K562 (cell line): ENCODE data around the gene HOXA11.

Source experiments
- CTCF ChIP-seq, 3 experiments: IDR thresholded peaks in 2 of 3; conservative IDR thresholded peaks in 1 of 3; 2 replicates each; pipeline ENCODE4 v1.5.1; 2011 to 2012; ENCODE audit warnings: low read length in 3 of 3, mild to moderate bottlenecking in 3 of 3, control low read depth in 2 of 3, improper control_type of control experiment in 1 of 3, inconsistent platforms in 1 of 3, low read depth in 1 of 3, mixed read lengths in 1 of 3, moderate library complexity in 1 of 3; ENCODE audit not compliant: insufficient read depth in 2 of 3
- EZH2 ChIP-seq: IDR thresholded peaks from 2 replicates; pipeline ENCODE4 v1.6.1; 2012; ENCODE audit warnings: low read depth, mild to moderate bottlenecking, inconsistent platforms, low read length, borderline replicate concordance
- HMGXB4 ChIP-seq: sonication (generic); formaldehyde crosslinking; IDR thresholded peaks from 2 replicates; pipeline ENCODE4 v1.8.1; 2023; ENCODE audit warnings: mild to moderate bottlenecking, missing genetic modification reagents
- PCBP1 ChIP-seq: fragments of 200-400 bp; formaldehyde crosslinking; IDR thresholded peaks from 2 replicates; pipeline ENCODE4 v1.6.1; 2018; ENCODE audit warnings: mild to moderate bottlenecking, low read depth, low read length; ENCODE audit not compliant: poor library complexity, severe bottlenecking
- POLR2AphosphoS5 ChIP-seq: IDR thresholded peaks from 2 replicates; pipeline ENCODE4 v1.6.1; 2011; ENCODE audit warnings: mild to moderate bottlenecking, low read depth, low read length, moderate library complexity; ENCODE audit not compliant: control insufficient read depth, insufficient read depth
- SP1 ChIP-seq: sonication (generic); formaldehyde crosslinking; IDR thresholded peaks from 2 replicates; pipeline ENCODE4 v1.8.1; 2022; ENCODE audit warnings: mild to moderate bottlenecking, missing genetic modification reagents
- USF1 ChIP-seq: sonication (generic); formaldehyde crosslinking; IDR thresholded peaks from 2 replicates; pipeline ENCODE4 v1.9.0; 2022; ENCODE audit warnings: mild to moderate bottlenecking, missing genetic modification reagents
- ZBTB9 ChIP-seq: fragments of 450-650 bp; formaldehyde crosslinking; IDR thresholded peaks from 2 replicates; pipeline ENCODE4 v1.4.0; 2020; ENCODE audit warnings: mild to moderate bottlenecking, moderate library complexity
- ZNF253 ChIP-seq: fragments of 250-450 bp; sonication (Bioruptor Pico); conservative IDR thresholded peaks from 2 replicates; pipeline ENCODE4 v1.6.1; 2021; ENCODE audit warnings: mild to moderate bottlenecking
- ZNF512 ChIP-seq: IDR thresholded peaks from 2 replicates; pipeline ENCODE4 v1.6.1; 2016; ENCODE audit warnings: missing genetic modification characterization, missing compliant biosample characterization
- ZNF707 ChIP-seq: fragments of 250-450 bp; sonication (Bioruptor Pico); conservative IDR thresholded peaks from 2 replicates; pipeline ENCODE4 v1.8.0; 2022; ENCODE audit warnings: inconsistent platforms, mild to moderate bottlenecking, moderate library complexity

GRCh38 chr7:27220440-27220955 is 35.5 kb upstream of the HOXA11 start:
- TF ChIP-seq ZBTB9: no peak
- no peak for TF ChIP-seq USF1 (CRISPR knock-in tag)
- no peak for TF ChIP-seq ZNF512 (tag)
- TF ChIP-seq HMGXB4 (CRISPR knock-in tag): no peak
- no peak for TF ChIP-seq EZH2
- no peak for TF ChIP-seq CTCF (IDR thresholded peaks at IDR 0.05 in 2 of 3, conservative IDR thresholded peaks at IDR 0.05 in 1 of 3; ENCODE audit: insufficient read depth in 2 of 3, low read depth in 1 of 3, low read length in 3 of 3)
- no peak for TF ChIP-seq SP1 (CRISPR knock-in tag)
- TF ChIP-seq PCBP1: no peak
- no peak for TF ChIP-seq ZNF707 (CRISPR knock-in tag)
- no peak for TF ChIP-seq POLR2AphosphoS5
- no peak for TF ChIP-seq ZNF253 (CRISPR knock-in tag)
